Right renal pelvis (tissue), 4 donors: ENCODE measurements around the gene UMAD1. TPM values are rescaled to one million over a fixed set of nuclear protein-coding genes. Genes with fewer than 3 reads are reported as not detected.
"Not testable (repeated sequence)": the region's sequence is repeated elsewhere in the genome, so short reads cannot be mapped to it uniquely, and the experiment has no call there.

ENCODE experiments used
- DNase-seq, 4 donors: peaks; one replicate each; pipeline ENCODE4 v3.0.0-alpha.2; 2013; ENCODE audit warnings: low read depth in 4 of 4, low spot score in 3 of 4, missing footprints in 1 of 4
- polyA plus RNA-seq, 4 donors: library from polyadenylated mRNA; unstranded; fragments of 120-200 nt; gene quantifications; one replicate each; pipeline ENCODE4 v1.2.1, GENCODE V29; 2013; ENCODE audit not compliant: insufficient read length in 4 of 4

Gene UMAD1
- polyA plus RNA-seq, 4 donors = 20.3 to 24.9 (median 22.5) TPM

- DNase-seq = no peak
Measured at GRCh38 chr7:7792056-7792455, 151.5 kb downstream of the UMAD1 start.

GRCh38 chr7:7793249-7793648 is 152.7 kb downstream of the UMAD1 start:
- no peak for DNase-seq

DNA sequence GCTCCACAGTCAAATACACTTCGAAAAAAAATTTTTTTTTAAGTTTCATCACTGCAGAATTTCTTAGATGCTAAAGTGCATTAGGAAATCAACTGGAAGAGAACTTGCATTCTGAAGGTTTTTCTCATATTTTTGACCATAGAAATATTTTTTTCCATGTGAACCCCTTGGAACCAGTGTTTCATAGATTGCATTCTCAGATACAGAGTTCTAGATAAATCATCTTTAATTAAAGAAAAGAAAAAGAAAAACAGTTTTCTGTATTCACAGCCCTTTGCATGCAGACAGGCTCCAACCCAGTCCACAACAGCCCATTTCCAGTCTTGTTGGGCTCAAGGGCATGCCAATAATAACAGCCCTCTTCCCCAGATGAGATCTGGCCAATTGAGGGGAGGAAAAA is 153.4 kb downstream of the UMAD1 start:
- DNase-seq = no peak

GRCh38 chr7:7795203-7795602 is 154.7 kb downstream of the UMAD1 start:
- no peak for DNase-seq

DNA sequence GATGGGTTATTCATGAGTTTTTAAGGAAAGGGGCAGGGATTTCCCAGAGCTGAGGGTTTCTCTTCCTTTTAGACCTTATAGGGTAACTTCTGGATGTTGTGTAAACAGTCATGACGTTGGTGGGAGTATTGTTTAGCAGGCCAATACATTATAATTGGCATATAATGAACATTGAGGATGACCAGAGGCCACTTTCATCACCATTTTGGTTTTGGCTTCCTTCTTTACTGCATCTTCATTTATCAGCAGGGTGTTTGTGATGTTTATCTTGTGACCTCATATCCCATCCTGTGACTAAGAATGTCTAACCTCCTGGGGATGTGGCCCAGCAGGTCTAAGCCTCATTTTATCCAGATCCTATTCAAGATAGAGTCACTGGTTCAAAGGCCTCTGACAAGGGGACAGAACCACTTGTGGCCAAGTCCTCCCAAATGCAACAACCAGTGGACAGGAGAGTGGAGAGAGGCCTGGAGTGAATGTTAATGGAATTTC is 155.1 kb downstream of the UMAD1 start:
- no peak for DNase-seq

GRCh38 chr7:7798510-7798909 is 158.0 kb downstream of the UMAD1 start:
- no peak for DNase-seq

GRCh38 chr7:7799138-7799537 is 158.6 kb downstream of the UMAD1 start:
- DNase-seq = no peak

GRCh38 chr7:7802531-7802930 is 162.0 kb downstream of the UMAD1 start:
- no peak for DNase-seq

DNA sequence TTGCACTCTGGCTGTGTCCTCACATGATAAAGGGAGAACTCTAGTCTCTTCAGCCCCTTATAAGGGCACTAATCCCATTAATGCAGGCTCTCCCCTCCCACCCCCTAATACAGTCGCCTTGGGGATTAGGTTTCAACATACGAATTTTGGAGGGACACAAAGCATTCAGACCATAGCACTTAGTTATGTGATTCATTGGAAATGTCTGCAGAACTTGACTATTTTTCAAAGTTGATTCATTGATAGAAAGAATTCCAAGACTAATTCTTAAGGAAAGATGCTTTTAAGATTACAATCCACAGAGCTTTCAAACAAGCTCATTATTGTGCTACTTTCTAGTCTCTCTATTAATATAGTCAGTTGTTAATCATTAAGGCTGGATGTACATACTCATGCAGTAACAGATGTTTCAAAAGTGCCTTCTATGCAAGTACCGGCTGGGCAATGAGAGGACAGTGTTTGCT is 163.2 kb downstream of the UMAD1 start:
- no peak for DNase-seq

DNA sequence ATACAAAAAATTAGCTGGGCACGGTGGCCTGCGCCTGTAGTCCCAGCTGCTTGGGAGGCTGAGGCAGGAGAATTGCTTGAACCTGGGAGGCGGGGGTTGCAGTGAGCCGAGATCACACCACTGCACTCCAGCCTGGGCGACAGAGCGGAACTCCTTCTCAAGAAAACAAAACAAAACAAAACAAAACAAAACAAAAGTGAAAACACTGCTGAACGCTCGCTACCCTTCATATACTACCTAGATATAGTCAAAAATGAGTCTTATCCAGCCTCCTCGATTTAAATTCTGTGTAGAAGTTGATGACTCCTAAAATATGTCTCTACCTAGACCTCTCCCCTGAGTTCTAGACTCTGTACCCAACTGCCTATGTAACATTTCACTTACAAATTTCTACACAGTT is 164.3 kb downstream of the UMAD1 start:
- not testable (repeated sequence) for DNase-seq

DNA sequence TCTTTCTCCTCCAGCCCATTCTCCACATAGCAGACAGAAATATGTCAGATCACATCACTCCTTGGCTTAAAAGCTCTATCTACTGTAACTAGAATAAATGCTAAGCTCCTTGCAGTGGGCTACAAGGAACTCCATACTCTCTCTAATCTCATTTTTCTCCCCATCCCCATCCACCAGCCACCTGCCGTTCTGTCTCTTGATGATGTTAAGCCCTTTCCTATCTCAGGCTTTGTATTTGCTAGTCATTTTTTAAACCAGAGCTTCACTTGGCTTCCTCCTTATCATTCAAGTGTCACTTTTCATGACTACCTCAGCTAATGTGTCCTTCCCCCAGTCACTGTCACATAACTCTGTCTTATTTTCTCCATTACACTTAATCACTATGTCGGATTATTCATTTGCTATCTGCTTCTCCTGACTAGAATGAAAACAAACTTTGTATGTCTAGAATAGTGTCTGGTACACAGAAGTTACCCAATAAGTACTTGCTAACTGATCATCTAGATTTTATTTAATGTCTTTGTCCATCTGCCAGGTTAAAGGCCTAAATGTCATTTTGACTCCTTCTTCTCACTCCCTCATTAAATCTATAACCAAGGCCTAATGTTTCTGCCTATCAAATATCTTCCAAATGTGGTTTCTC is 165.1 kb downstream of the UMAD1 start:
- no peak for DNase-seq

DNA sequence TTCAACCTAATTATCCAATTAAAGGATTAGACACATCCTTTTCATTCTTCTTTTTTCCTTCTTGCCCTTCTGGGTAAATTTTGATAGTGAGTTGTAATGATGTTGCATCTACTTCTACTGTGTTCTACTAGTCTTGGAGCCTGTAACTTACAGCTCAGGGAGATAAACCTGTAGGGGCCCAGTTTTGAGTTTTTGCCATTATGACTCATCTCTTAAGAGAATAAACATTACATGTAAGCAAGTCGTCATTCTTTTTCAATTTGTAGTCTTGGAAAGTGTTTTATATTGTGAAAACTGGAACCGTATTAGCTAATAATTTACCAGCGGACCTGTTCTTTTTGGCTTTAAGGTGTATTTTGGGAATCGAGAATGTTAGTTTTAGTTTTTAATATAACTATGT is 167.6 kb downstream of the UMAD1 start:
- DNase-seq = no peak

DNA sequence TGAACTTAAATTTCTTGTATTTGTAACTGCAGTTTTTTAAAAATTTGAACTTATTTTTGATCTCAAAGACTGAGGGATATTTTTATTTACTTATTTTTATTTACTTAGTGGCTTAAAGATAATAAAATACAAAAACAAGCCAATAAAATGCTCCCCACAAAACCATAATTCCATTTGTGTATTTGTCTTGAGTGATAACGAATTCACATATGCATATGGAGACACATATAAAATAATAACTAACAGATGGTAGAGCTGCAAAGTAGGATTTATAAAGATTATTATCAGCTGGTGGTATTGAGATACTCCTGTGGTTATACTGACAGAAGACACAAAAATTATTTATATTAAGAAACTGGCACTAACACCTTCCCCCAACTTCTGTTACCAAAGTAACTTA is 168.1 kb downstream of the UMAD1 start:
- no peak for DNase-seq

- no peak for DNase-seq
Measured at GRCh38 chr7:7810380-7810779, 169.8 kb downstream of the UMAD1 start.

- DNase-seq = no peak
Measured at GRCh38 chr7:7810826-7811225, 170.3 kb downstream of the UMAD1 start.

GRCh38 chr7:7812112-7812511 is 171.6 kb downstream of the UMAD1 start:
- no peak for DNase-seq

DNA sequence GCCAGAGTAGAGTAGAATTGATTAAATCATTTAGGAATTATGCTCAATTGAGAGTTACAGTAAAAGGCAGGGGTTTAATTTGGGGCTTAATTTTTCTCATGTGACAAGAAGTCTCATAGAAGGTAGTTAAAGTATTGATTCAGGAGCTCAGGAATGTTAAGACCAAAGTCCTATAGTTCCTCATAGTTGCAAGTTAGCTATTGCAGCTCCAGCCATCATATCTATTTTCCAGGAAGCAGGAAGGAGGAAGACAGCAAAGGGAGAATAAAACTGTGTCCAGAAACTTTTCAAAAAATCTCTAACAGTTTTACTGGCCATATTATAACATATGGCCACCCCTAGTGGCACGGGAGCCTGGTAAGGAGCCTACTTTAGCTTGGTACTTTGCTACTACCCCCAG is 174.8 kb downstream of the UMAD1 start:
- no peak for DNase-seq

DNA sequence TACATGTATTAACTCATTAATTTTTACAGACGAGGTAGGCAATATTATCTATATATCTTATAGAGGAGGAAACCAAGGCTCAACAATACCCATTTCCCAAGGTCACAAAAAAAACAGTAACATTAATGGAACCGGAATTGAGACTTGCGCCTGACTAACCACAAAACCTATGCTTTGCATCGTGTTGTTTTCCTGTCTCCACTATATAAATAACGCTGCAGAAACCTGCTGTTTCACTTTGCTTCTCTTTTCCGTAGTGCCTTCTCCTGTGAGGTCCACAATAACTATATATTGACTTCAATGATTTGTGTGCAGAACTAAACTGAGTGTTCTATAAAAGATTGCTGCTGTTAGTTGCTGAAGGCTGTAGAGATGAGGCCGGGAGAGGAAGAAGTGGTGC is 175.5 kb downstream of the UMAD1 start:
- DNase-seq = no peak

- DNase-seq = no peak
Measured at GRCh38 chr7:7816816-7817536, 176.4 kb downstream of the UMAD1 start.

DNA sequence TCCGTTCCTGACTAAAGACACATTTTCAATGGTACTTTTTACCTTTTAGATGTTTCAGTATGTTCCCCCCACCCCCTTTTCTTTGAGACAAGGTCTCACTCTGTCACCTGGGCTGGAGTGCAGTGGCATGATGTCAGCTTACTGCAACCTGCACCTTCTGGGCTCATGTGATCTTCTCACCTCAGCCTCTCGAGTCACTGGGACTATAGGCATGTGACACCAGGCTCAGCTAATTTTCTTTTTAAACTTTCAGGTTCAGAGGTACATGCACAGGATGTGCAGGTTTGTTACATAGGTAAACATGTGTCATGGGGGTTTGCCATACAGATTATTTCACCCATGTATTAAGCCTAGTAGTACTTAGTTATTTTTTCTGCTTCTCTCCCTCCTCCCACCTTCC is 177.2 kb downstream of the UMAD1 start:
- no peak for DNase-seq

GRCh38 chr7:7818179-7818578 is 177.6 kb downstream of the UMAD1 start:
- not testable (repeated sequence) for DNase-seq
